ENCODE results near the gene RGS6.

The RGS6 gene

GRCh38 chr14:72350215-72350614 lies 418.0 kb downstream of the RGS6 start:
- no peaks in the 10 kb centered on the region for H3K4me1 ChIP-seq (ENCODE audit: control insufficient read depth, insufficient read depth, low read length)
- no peaks in the 10 kb centered on the region for H3K9me3 ChIP-seq (ENCODE audit: control insufficient read depth, insufficient read depth, low read length)
- H3K27me3 ChIP-seq (ENCODE audit: control insufficient read depth, insufficient read depth, low read length): no peaks in the 10 kb centered on the region
- no peak overlapping the region for H3K9ac ChIP-seq (ENCODE audit: low read depth, low read length)
- no peak overlapping the region for H3K4me3 ChIP-seq (ENCODE audit: low read depth, low read length)
- H3K36me3 ChIP-seq (ENCODE audit: control insufficient read depth, insufficient read depth, low read length): no peaks in the 10 kb centered on the region

GRCh38 chr14:72352012-72352411 lies 419.8 kb downstream of the RGS6 start:
- no peak overlapping the region for H3K4me3 ChIP-seq (ENCODE audit: low read depth, low read length)
- no peaks in the 10 kb centered on the region for H3K4me1 ChIP-seq (ENCODE audit: control insufficient read depth, insufficient read depth, low read length)
- H3K27me3 ChIP-seq (ENCODE audit: control insufficient read depth, insufficient read depth, low read length): no peaks in the 10 kb centered on the region
- H3K9ac ChIP-seq (ENCODE audit: low read depth, low read length): no peak overlapping the region
- H3K9me3 ChIP-seq (ENCODE audit: control insufficient read depth, insufficient read depth, low read length): no peaks in the 10 kb centered on the region
- no peaks in the 10 kb centered on the region for H3K36me3 ChIP-seq (ENCODE audit: control insufficient read depth, insufficient read depth, low read length)

GRCh38 chr14:72366619-72367018 lies 434.4 kb downstream of the RGS6 start:
- H3K36me3 ChIP-seq (ENCODE audit: control insufficient read depth, insufficient read depth, low read length): no peaks in the 10 kb centered on the region
- no peak overlapping the region for H3K9ac ChIP-seq (ENCODE audit: low read depth, low read length)
- H3K27me3 ChIP-seq (ENCODE audit: control insufficient read depth, insufficient read depth, low read length): no peaks in the 10 kb centered on the region
- no peaks in the 10 kb centered on the region for H3K9me3 ChIP-seq (ENCODE audit: control insufficient read depth, insufficient read depth, low read length)
- H3K4me3 ChIP-seq (ENCODE audit: low read depth, low read length): no peak overlapping the region
- H3K4me1 ChIP-seq (ENCODE audit: control insufficient read depth, insufficient read depth, low read length): no peaks in the 10 kb centered on the region

- H3K4me3 ChIP-seq (ENCODE audit: low read depth, low read length): no peak overlapping the region
- no peaks in the 10 kb centered on the region for H3K4me1 ChIP-seq (ENCODE audit: control insufficient read depth, insufficient read depth, low read length)
- no peak overlapping the region for H3K9ac ChIP-seq (ENCODE audit: low read depth, low read length)
- no peaks in the 10 kb centered on the region for H3K36me3 ChIP-seq (ENCODE audit: control insufficient read depth, insufficient read depth, low read length)
- H3K27me3 ChIP-seq (ENCODE audit: control insufficient read depth, insufficient read depth, low read length): no peaks in the 10 kb centered on the region
- no peaks in the 10 kb centered on the region for H3K9me3 ChIP-seq (ENCODE audit: control insufficient read depth, insufficient read depth, low read length)
Observed at GRCh38 chr14:72369106-72369505, 436.9 kb downstream of the RGS6 start.

GRCh38 chr14:72377016-72377415 lies 444.8 kb downstream of the RGS6 start:
- no peak overlapping the region for H3K9ac ChIP-seq (ENCODE audit: low read depth, low read length)

GRCh38 chr14:72380456-72380855 lies 448.2 kb downstream of the RGS6 start:
- Histone ChIP-seq H3K36me3 (ENCODE audit: control insufficient read depth, insufficient read depth, low read length) (no peaks in the 10 kb centered on the region), H3K9ac (ENCODE audit: low read depth, low read length) (no peak overlapping the region), H3K4me3 (ENCODE audit: low read depth, low read length) (no peak overlapping the region), H3K27me3 (ENCODE audit: control insufficient read depth, insufficient read depth, low read length) (no peaks in the 10 kb centered on the region), H3K4me1 (ENCODE audit: control insufficient read depth, insufficient read depth, low read length) (no peaks in the 10 kb centered on the region), H3K9me3 (ENCODE audit: control insufficient read depth, insufficient read depth, low read length) (no peaks in the 10 kb centered on the region)

More at GRCh38 chr14:72377016-72377415, 444.8 kb downstream of the RGS6 start:
- Histone ChIP-seq H3K27me3 (ENCODE audit: control insufficient read depth, insufficient read depth, low read length) (no peaks in the 10 kb centered on the region), H3K4me3 (ENCODE audit: low read depth, low read length) (no peak overlapping the region), H3K4me1 (ENCODE audit: control insufficient read depth, insufficient read depth, low read length) (no peaks in the 10 kb centered on the region), H3K36me3 (ENCODE audit: control insufficient read depth, insufficient read depth, low read length) (no peaks in the 10 kb centered on the region), H3K9me3 (ENCODE audit: control insufficient read depth, insufficient read depth, low read length) (no peaks in the 10 kb centered on the region)

- no peaks in the 10 kb centered on the region for H3K4me1 ChIP-seq (ENCODE audit: control insufficient read depth, insufficient read depth, low read length)
- H3K9ac ChIP-seq (ENCODE audit: low read depth, low read length): no peak overlapping the region
- no peak overlapping the region for H3K4me3 ChIP-seq (ENCODE audit: low read depth, low read length)
- no peaks in the 10 kb centered on the region for H3K9me3 ChIP-seq (ENCODE audit: control insufficient read depth, insufficient read depth, low read length)
- no peaks in the 10 kb centered on the region for H3K36me3 ChIP-seq (ENCODE audit: control insufficient read depth, insufficient read depth, low read length)
- H3K27me3 ChIP-seq (ENCODE audit: control insufficient read depth, insufficient read depth, low read length): no peaks in the 10 kb centered on the region
Observed at GRCh38 chr14:72383865-72384264, 451.6 kb downstream of the RGS6 start.

GRCh38 chr14:72387726-72388125 lies 455.5 kb downstream of the RGS6 start:
- Histone ChIP-seq H3K36me3 (ENCODE audit: control insufficient read depth, insufficient read depth, low read length) (no peaks in the 10 kb centered on the region), H3K4me3 (ENCODE audit: low read depth, low read length) (no peak overlapping the region), H3K4me1 (ENCODE audit: control insufficient read depth, insufficient read depth, low read length) (no peaks in the 10 kb centered on the region), H3K9ac (ENCODE audit: low read depth, low read length) (no peak overlapping the region), H3K9me3 (ENCODE audit: control insufficient read depth, insufficient read depth, low read length) (no peaks in the 10 kb centered on the region), H3K27me3 (ENCODE audit: control insufficient read depth, insufficient read depth, low read length) (no peaks in the 10 kb centered on the region)

- H3K27me3 ChIP-seq (ENCODE audit: control insufficient read depth, insufficient read depth, low read length): no peaks in the 10 kb centered on the region
- no peak overlapping the region for H3K9ac ChIP-seq (ENCODE audit: low read depth, low read length)
- H3K4me1 ChIP-seq (ENCODE audit: control insufficient read depth, insufficient read depth, low read length): no peaks in the 10 kb centered on the region
- H3K9me3 ChIP-seq (ENCODE audit: control insufficient read depth, insufficient read depth, low read length): no peaks in the 10 kb centered on the region
- no peak overlapping the region for H3K4me3 ChIP-seq (ENCODE audit: low read depth, low read length)
- no peaks in the 10 kb centered on the region for H3K36me3 ChIP-seq (ENCODE audit: control insufficient read depth, insufficient read depth, low read length)
Observed at GRCh38 chr14:72389200-72389599, 457.0 kb downstream of the RGS6 start.

- no peaks in the 10 kb centered on the region for H3K4me1 ChIP-seq (ENCODE audit: control insufficient read depth, insufficient read depth, low read length)
- no peak overlapping the region for H3K9ac ChIP-seq (ENCODE audit: low read depth, low read length)
- H3K4me3 ChIP-seq (ENCODE audit: low read depth, low read length): no peak overlapping the region
- no peaks in the 10 kb centered on the region for H3K27me3 ChIP-seq (ENCODE audit: control insufficient read depth, insufficient read depth, low read length)
- no peaks in the 10 kb centered on the region for H3K36me3 ChIP-seq (ENCODE audit: control insufficient read depth, insufficient read depth, low read length)
- no peaks in the 10 kb centered on the region for H3K9me3 ChIP-seq (ENCODE audit: control insufficient read depth, insufficient read depth, low read length)
Observed at GRCh38 chr14:72401101-72401625, 468.9 kb downstream of the RGS6 start.

GRCh38 chr14:72401632-72402376 lies 469.6 kb downstream of the RGS6 start:
- no peaks in the 10 kb centered on the region for H3K9me3 ChIP-seq (ENCODE audit: control insufficient read depth, insufficient read depth, low read length)
- H3K36me3 ChIP-seq (ENCODE audit: control insufficient read depth, insufficient read depth, low read length): no peaks in the 10 kb centered on the region
- H3K4me1 ChIP-seq (ENCODE audit: control insufficient read depth, insufficient read depth, low read length): no peaks in the 10 kb centered on the region
- H3K27me3 ChIP-seq (ENCODE audit: control insufficient read depth, insufficient read depth, low read length): no peaks in the 10 kb centered on the region
- no peak overlapping the region for H3K4me3 ChIP-seq (ENCODE audit: low read depth, low read length)
- H3K9ac ChIP-seq (ENCODE audit: low read depth, low read length): no peak overlapping the region

- no peaks in the 10 kb centered on the region for H3K27me3 ChIP-seq (ENCODE audit: control insufficient read depth, insufficient read depth, low read length)
- H3K4me1 ChIP-seq (ENCODE audit: control insufficient read depth, insufficient read depth, low read length): no peaks in the 10 kb centered on the region
- no peak overlapping the region for H3K4me3 ChIP-seq (ENCODE audit: low read depth, low read length)
- no peak overlapping the region for H3K9ac ChIP-seq (ENCODE audit: low read depth, low read length)
- no peaks in the 10 kb centered on the region for H3K36me3 ChIP-seq (ENCODE audit: control insufficient read depth, insufficient read depth, low read length)
- H3K9me3 ChIP-seq (ENCODE audit: control insufficient read depth, insufficient read depth, low read length): no peaks in the 10 kb centered on the region
Observed at GRCh38 chr14:72402377-72402772, 470.1 kb downstream of the RGS6 start.
